Activated naive CD4-positive, alpha-beta T cell (primary cell): ENCODE results near the gene SLC38A4.
"Not testable (repeated sequence)": the region's sequence is repeated elsewhere in the genome, so short reads cannot be mapped to it uniquely, and the experiment has no call there.

ENCODE experiments used
- DNase-seq, 4 experiments: peaks; one replicate each; lab custom pipeline; 2025; lab: John Stamatoyannopoulos, UW

SLC38A4 gene

DNA sequence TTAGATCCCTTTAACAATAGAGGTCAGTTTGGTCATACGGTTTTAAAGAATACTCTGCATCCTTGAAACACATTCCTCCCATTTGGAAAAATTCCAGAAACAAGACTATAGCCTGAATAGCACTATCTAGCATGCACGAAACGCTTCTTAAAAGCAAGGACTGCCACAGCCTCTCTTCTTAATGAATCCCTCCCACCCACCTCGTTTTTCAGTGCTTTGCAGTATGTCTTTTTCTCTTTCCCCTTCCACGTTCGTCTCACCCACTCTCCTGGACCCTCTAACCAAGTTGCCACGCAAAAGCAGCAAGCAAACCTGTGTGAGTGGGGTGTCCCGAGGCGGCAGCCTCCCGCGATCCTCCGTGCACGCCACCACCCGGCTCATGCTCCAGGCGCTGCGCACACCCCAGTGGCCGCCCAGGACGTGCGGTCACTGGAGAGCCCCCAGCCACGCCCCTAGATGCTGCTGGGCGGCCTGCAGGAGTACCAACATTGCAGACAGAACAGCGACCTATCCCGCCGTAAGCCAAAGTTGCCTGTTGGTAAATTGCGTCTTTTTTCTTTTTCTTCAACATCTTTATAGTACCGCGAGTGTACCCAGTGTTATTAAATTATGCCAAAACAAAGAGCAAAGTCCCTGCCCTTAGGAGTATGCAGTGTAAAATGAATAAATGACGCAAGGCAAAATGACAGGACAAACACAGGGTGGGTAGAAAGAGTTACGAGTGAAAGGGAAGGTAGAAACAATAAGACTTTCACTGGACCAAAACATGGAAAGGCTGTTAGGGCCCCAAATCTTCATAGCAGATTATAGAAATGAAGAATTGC is at the start of gene SLC38A4:
TSS of gene SLC38A4 (minus strand) at position 407 of the 824 bp plus-strand sequence. CDS start 32,926 bp downstream, outside the sequence.
- DNase-seq = no peak

- DNase-seq = no peak
Observed at GRCh38 chr12:46875095-46875494, 49.3 kb upstream of the SLC38A4 start.

DNA sequence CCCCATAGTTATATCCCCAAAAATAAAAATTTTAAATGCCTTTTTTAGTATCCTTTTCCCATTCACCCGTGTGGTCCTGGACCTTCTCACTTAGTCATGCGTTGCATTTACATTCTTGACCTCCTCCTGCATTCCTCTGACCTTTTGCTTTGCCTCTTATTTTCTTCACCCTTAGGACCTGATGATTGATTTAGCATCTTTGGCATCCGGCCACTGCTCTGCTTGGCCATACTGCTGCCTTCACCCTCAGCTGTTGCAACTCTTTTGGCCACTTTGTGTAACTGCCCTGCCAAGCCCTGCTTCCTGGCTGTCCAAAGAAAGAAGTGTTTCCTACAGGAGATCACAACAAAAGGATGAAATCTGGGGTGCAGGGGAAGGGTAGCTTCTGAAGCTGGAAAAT is 48.8 kb upstream of the SLC38A4 start:
- no peak for DNase-seq

- DNase-seq = no peak
Observed at GRCh38 chr12:46872135-46872534, 46.3 kb upstream of the SLC38A4 start.

GRCh38 chr12:46865311-46865710 is 39.5 kb upstream of the SLC38A4 start:
- no peak for DNase-seq

DNA sequence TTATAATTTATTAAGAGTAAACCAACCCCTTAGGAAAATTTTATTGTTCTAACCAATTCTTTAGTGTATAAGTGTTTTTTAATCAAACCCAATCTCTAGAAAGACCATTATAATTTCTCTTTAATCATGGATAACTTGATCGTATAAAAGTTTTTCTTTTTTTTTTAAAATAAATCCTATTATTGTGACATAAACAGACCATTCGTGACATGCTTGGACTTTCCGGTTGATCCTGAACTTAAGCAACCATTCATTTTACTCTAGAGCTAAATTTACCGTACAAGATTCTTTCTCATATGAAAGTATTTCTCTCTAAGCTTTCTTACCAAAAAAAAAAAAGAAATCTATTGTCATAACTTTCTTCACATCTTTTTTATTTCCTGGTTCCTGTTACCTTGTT is 32.6 kb upstream of the SLC38A4 start:
- no peak for DNase-seq

GRCh38 chr12:46857486-46857885 is 31.7 kb upstream of the SLC38A4 start:
- DNase-seq = no peak

GRCh38 chr12:46855760-46856159 is 30.0 kb upstream of the SLC38A4 start:
- DNase-seq = no peak

GRCh38 chr12:46854188-46854587 is 28.4 kb upstream of the SLC38A4 start:
- not testable (repeated sequence) for DNase-seq

DNA sequence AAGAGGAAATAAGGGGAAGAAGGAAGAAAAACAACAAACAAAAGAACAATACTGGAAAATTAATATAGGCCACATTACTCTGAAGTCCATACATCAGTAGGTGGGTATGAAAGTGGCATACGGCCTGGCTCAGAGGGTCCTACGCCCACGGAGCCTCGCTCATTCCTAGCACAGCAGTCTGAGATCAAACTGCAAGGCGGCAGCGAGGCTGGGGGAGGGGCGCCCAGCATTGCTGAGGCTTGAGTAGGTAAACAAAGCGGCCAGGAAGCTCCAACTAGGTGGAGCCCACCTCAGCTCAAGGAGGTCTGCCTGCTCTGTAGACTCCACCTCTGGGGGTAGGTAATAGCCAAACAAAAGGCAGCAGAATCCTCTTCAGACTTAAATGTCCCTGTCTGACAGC is 23.0 kb upstream of the SLC38A4 start:
- not testable (repeated sequence) for DNase-seq

- DNase-seq = no peak
Observed at GRCh38 chr12:46847001-46847400, 21.2 kb upstream of the SLC38A4 start.

- no peak for DNase-seq
Observed at GRCh38 chr12:46843811-46844210, 18.0 kb upstream of the SLC38A4 start.

DNA sequence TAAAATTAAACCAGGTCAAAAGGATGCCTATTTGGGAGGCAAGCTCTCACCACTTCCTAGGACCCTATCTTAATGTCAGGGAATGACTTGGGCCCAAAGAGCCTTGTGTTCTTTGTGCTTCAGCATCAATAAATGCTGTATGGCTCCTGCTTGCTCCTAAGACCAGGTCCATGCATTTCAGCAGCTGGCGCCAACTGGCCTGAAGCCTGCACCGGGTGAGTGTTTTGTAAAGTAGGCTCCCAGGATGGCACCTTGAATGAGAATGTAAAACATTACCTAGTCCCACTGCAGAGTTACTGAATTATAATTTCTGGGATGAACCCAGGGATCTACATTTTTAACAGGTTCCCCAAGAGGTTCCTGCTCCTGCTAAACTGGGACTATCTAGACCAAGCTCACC is 16.1 kb upstream of the SLC38A4 start:
- no peak for DNase-seq

DNA sequence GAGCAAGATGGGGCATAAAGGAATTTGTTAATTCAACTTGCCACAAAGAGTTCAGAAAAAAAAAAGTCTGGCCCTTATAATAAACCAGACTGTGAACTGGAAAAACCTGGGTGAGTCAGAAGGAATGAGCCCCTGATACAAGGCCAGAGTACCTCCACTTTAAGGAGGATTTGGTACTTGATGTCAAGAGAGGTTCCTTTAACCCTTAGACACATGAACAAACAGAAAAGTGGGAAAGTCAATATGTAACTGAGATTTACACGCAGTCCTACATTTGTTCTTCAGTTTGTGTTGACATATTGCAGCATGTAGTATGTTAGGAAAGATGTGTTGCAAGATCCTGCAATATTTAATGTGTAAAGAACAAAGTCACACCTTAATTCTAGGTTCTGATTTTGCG is 14.2 kb upstream of the SLC38A4 start:
- no peak for DNase-seq

DNA sequence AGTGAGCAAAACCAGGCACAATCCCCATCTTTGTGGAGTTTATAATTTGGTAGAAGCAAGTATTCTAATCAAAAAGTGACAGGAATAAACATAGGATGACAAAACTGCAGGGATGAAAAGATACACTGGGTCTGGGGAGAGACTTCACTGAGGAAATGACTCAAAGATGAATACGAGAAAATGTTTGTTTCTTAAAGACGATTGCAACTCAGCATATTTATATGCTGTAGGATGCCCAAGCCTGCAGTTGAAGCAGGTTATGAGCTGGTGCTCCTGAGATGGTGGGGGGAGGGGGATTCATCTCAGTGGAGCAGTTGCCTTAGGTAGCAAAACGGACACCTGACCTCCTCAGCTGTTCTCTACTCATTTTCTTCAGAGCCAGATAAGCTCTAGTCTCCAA is 13.4 kb upstream of the SLC38A4 start:
- DNase-seq = no peak

DNA sequence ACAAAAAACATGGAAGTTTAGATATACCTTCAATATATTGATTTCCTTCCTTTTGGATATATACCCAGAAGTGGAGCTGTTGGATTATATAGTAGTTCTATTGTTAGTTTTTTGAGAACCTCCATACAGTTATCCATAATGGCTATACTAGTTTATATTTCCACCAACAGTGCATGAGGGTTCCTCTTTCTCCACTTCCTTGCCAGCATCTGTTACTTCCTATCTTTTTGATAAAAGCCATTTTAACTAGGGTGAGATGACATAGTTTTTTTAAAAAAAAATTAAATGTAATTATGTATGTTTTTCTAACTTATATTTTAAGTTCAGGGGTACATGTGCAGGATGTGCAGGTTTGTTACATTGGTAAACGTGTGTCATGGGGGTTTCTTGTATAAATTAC is 10.0 kb upstream of the SLC38A4 start:
- no peak for DNase-seq

DNA sequence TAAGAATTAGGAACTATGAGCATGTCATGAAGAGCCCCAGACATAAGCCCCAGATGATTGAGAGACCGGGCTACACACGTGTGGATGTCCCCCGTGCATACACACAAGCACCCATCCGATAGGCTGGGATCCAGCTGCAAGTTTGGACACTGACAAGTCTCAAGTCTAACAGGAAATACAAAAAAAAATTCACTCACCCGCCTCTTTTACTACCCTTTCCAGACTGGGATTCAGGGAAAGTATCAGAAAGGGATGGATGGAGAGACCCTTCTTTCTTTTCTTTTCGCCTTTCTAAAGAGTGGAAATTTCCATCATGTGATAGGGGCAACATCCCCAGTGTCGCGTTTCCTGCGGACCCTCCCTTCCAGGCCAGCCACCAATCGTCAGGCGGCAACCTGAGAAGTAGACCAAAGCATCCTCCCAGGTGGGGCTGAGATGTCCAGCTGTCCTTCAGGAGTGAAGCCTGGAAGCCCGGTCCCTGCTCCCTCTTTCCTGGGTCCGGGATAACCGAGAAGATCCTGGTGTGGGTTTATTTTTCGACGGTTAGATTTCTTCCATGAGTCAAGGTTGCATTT is 6.4 kb upstream of the SLC38A4 start:
- no peak for DNase-seq

DNA sequence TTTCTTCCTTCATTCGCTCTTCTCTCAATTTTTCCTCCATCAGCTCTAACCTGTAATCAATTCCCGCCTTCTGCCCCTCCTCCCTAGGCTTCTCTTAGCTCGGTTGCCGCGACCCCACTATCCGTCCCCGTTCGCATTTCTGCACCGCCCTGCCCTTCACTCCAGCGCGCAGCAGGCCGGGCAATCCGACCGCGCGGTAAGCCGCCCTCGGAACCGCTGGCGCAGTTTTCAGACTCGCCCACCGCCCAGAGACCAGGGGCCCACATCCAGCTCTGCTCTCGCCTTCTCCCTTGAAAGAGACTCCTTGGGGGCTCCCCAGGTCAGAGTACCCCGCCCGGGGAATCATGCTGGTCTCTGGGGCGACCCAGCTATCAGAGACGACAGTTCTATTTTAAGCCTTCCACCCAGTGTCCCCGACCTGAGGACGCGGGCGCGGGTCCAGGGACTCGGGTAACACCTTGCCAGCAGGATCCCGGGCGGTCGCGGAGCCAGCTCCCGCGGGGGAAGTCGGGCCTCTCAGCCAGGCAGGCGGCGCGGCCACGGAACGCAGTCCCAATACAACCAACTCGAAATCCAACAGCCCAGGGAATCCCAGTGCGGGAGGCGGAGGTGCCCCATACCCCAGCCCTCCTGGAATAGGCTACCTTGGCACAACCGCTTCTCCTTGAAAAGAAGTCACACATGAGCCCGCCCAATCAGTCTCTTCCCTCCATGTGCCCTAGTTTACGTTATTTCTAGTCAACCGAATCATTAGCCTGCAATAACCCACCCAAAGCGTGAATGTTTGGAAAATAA is 5.7 kb upstream of the SLC38A4 start:
- no peak for DNase-seq

GRCh38 chr12:46830731-46831334 is 5.0 kb upstream of the SLC38A4 start:
- DNase-seq = no peak

DNA sequence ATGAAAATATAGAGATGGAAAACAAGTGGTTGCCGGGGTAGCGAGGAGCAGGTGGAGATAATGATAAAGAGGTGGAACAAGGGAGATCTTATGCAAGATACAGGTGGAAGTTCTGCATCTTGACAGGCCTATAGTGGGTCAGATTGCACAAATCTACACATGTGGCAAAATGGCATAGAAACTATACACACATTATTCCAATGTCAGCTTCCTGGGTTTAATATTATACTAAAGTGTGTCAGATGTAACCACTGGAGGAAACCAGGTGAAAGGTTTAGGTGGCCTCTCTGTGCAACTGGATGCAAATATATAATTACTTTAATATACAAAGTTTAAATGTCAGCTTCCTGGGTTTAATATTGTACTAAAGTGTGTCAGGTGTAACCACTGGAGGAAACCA is 1.1 kb downstream of the SLC38A4 start:
- DNase-seq = no peak

- no peak for DNase-seq
Observed at GRCh38 chr12:46818642-46819041, 7.2 kb downstream of the SLC38A4 start.

DNA sequence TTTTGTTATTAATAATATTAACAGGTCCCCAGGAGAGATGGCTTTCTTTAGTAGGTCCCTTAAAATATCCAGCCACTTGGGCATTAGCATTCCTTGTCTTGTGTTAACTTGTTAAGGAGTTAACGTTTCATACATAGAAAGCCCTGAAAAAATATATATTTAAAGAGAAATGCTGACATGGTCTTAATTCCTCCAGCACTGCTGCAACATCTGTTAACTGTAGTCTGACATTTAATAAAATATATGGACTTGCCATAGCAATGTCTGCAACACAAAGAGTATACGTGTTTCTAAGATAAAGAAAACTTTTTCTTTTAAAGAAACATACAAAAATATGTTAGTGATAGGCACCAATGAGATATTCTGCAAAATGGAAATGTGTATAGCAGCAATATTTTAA is 10.0 kb downstream of the SLC38A4 start:
- DNase-seq = no peak

DNA sequence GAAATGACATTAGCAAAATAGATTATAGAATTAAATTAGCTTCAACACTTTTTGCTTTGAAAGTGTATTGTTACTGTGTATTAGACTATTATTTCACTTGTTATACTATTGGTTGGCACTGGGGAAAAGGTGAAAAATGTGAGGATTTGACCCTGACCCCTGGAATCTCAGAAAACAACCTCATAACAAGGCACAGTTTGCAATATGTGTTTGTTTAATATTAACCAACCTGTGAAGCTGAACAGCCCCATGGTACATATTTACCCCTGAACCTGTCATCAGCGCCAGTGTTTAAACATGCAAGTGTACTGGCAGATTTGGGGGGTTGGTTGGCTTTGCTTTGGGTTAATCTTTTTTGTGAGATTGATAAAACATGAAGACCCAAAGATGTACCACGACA is 11.7 kb downstream of the SLC38A4 start:
- no peak for DNase-seq
